Hepatocyte (in vitro differentiated cells): ENCODE data around the gene BPI. TPM values are rescaled to one million over a fixed set of nuclear protein-coding genes. Genes with fewer than 3 reads are reported as not detected.

Experiments used
- DNase-seq: peaks from one replicate; pipeline ENCODE4 v3.0.0-alpha.2; 2016; ENCODE audit warnings: low spot score
- H2AFZ ChIP-seq: fragments of 200-600 bp; sonication (generic); 2 replicates; pipeline ENCODE4 v1.6.0; 2016; ENCODE audit warnings: antibody characterized with exemption, mild to moderate bottlenecking
- H3K27ac ChIP-seq: fragments of 200-600 bp; sonication (generic); 2 replicates; pipeline ENCODE4 v1.5.1; 2016; ENCODE audit warnings: mild to moderate bottlenecking
- H3K27me3 ChIP-seq: fragments of 200-600 bp; sonication (generic); 2 replicates; pipeline ENCODE4 v1.6.1; 2016
- H3K36me3 ChIP-seq: fragments of 200-600 bp; sonication (generic); replicated peaks from 2 replicates; pipeline ENCODE4 v1.5.1; 2016; ENCODE audit warnings: low read depth; ENCODE audit not compliant: insufficient read depth
- H3K4me1 ChIP-seq: fragments of 200-600 bp; sonication (generic); 2 replicates; pipeline ENCODE4 v1.5.1; 2016; ENCODE audit warnings: mild to moderate bottlenecking, moderate library complexity; ENCODE audit not compliant: insufficient read depth
- H3K4me2 ChIP-seq: fragments of 200-600 bp; sonication (generic); 2 replicates; pipeline ENCODE4 v1.6.0; 2016
- H3K4me3 ChIP-seq: fragments of 200-600 bp; sonication (generic); 2 replicates; pipeline ENCODE4 v1.5.1; 2016; ENCODE audit warnings: mild to moderate bottlenecking
- H3K79me2 ChIP-seq: fragments of 200-600 bp; sonication (generic); 2 replicates; pipeline ENCODE4 v1.6.0; 2017; ENCODE audit warnings: mild to moderate bottlenecking
- H3K9me2 ChIP-seq: fragments of 200-600 bp; sonication (generic); replicated peaks from 2 replicates; pipeline ENCODE4 v1.6.0; 2017; ENCODE audit warnings: mild to moderate bottlenecking; ENCODE audit not compliant: insufficient read depth
- H3K9me3 ChIP-seq: fragments of 200-600 bp; sonication (generic); 2 replicates; pipeline ENCODE4 v1.5.1; 2016; ENCODE audit warnings: low read depth, mild to moderate bottlenecking
- H4K20me1 ChIP-seq: fragments of 200-600 bp; sonication (generic); 2 replicates; pipeline ENCODE4 v1.6.0; 2016; ENCODE audit warnings: mild to moderate bottlenecking; ENCODE audit not compliant: insufficient read depth, poor library complexity, severe bottlenecking
- EZH2 ChIP-seq: fragments of 200-600 bp; sonication (generic); IDR thresholded peaks from 2 replicates; pipeline ENCODE4 v1.6.1; 2016; ENCODE audit warnings: antibody characterized with exemption, mild to moderate bottlenecking, borderline replicate concordance
- EZH2phosphoT487 ChIP-seq: fragments of 200-600 bp; sonication (generic); IDR thresholded peaks from one replicate; pipeline ENCODE4 v1.6.1; 2018; ENCODE audit warnings: antibody characterized with exemption, mild to moderate bottlenecking, low read depth, moderate library complexity; ENCODE audit not compliant: unreplicated experiment, severe bottlenecking
- WGBS: methylation state at CpG from one replicate; pipeline ENCODE4 v1.1.6; 2016; ENCODE audit warnings: low lambda C conversion rate; ENCODE audit errors: missing lambda C conversion rate; 5-methylcytosine and 5-hydroxymethylcytosine counted together
- polyA plus RNA-seq: library from polyadenylated mRNA; unstranded; fragments of >200 nt; fragmentation: Nextera tagmentation; extraction: Ambion mirVana; gene quantifications from 2 replicates; pipeline ENCODE4 v1.2.1, GENCODE V29; 2016
- total RNA-seq: library from RNA; depleted of rRNA; stranded (reverse); fragments of >200 nt; gene quantifications from 2 replicates; pipeline ENCODE4 v1.2.3, GENCODE V29; 2014
- TF ChIP-seq, protein P1 (sequence below): fragments of 200-600 bp; sonication (generic); IDR thresholded peaks from 2 replicates; pipeline ENCODE4 v1.5.1; 2016; ENCODE audit warnings: antibody characterized with exemption, mild to moderate bottlenecking; ENCODE audit not compliant: poor library complexity

The BPI gene
- total and polyA plus RNA-seq, 2 experiments from 2014 or later = 0.63 to 0.66 TPM

DNA sequence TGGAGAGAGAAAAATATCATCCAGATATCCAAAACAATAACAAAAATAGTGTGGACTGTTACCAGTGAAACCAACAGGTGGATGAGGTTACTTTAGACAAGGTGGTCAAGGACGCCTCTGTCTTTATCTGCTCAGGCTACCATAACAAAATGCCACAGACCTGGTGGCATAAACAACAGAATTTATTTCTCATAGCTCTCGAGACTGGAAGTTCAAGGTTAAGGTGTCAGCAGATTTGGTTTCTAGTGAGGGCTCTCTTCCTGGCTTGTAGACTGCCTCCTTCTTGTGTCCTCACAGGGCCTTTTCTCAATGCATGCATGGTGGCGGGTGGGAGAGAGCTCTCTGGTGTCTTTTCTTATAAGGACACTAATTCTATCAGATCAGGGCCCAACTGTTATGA lies 21.2 kb downstream of the BPI start:
- DNase-seq = no peak
- TF ChIP-seq, protein P1, sequence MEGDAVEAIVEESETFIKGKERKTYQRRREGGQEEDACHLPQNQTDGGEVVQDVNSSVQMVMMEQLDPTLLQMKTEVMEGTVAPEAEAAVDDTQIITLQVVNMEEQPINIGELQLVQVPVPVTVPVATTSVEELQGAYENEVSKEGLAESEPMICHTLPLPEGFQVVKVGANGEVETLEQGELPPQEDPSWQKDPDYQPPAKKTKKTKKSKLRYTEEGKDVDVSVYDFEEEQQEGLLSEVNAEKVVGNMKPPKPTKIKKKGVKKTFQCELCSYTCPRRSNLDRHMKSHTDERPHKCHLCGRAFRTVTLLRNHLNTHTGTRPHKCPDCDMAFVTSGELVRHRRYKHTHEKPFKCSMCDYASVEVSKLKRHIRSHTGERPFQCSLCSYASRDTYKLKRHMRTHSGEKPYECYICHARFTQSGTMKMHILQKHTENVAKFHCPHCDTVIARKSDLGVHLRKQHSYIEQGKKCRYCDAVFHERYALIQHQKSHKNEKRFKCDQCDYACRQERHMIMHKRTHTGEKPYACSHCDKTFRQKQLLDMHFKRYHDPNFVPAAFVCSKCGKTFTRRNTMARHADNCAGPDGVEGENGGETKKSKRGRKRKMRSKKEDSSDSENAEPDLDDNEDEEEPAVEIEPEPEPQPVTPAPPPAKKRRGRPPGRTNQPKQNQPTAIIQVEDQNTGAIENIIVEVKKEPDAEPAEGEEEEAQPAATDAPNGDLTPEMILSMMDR = no peak
- no peak for TF ChIP-seq EZH2phosphoT487
- TF ChIP-seq EZH2 = no peak

DNA sequence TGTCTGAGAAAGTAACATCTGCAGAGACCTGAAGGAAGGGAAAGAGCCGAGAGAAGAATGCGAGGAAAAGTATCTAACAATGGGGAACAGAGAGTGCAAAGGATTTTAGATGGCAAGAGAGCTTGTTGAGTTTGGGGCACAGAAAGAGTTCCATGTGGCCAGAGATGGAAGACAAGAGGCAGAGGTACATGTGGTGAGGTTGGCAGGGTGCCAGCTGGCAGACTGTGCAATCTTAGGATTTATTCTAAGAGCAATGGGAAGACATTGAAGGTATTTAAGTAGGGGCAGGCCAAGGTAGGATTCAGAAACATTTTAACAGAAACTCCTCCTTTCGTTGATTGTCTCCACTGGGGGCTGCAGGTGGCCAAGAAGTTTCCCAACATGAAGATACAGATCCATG lies 21.9 kb downstream of the BPI start:
- TF ChIP-seq EZH2 (no peak), EZH2phosphoT487 (no peak)
- TF ChIP-seq, protein P1 = no peak
- no peaks in the 10 kb centered on the region for H3K27me3 ChIP-seq
- H4K20me1 ChIP-seq = no peaks in the 10 kb centered on the region
- WGBS = 81% methylated on average over 3 of the region's 3 CpGs
- no peaks in the 10 kb centered on the region for H3K79me2 ChIP-seq
- H2AFZ ChIP-seq = no peak overlapping the region
- no peak overlapping the region for H3K4me2 ChIP-seq
- H3K9me2 ChIP-seq = no peaks in the 10 kb centered on the region
- no peaks in the 10 kb centered on the region for H3K4me1 ChIP-seq
- DNase-seq = no peak
- H3K36me3 ChIP-seq = no peaks in the 10 kb centered on the region
- no peaks in the 10 kb centered on the region for H3K9me3 ChIP-seq
- H3K4me3 ChIP-seq = no peak overlapping the region
- no peak overlapping the region for H3K27ac ChIP-seq

More for the DNA sequence above, 21.2 kb downstream of the BPI start:
- Histone ChIP-seq H3K79me2 (no peaks in the 10 kb centered on the region), H3K27ac (no peak overlapping the region), H3K36me3 (no peaks in the 10 kb centered on the region), H2AFZ (no peak overlapping the region), H3K9me2 (no peaks in the 10 kb centered on the region), H3K9me3 (no peaks in the 10 kb centered on the region), H3K4me3 (no peak overlapping the region), H4K20me1 (no peaks in the 10 kb centered on the region), H3K4me2 (no peak overlapping the region), H3K4me1 (no peaks in the 10 kb centered on the region), H3K27me3 (no peaks in the 10 kb centered on the region)
- WGBS = 74% methylated on average over 3 of the region's 3 CpGs

DNA sequence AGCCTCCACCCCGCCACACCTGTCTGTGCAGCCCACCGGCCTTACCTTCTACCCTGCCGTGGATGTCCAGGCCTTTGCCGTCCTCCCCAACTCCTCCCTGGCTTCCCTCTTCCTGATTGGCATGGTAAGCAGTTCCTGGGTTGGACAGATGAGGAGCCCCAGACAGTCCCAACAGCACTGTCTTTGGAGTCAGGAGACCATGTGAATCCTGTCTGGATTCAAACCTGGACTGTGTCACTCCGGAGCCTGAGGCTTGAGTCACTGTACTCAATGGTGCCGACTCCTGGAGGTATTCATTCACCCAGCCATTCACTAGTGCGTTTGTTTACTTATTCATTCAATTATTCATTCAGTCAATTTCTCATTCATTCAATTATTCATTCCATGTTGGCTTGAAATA lies 22.4 kb downstream of the BPI start:
- no peaks in the 10 kb centered on the region for H3K9me3 ChIP-seq
- H3K79me2 ChIP-seq = no peaks in the 10 kb centered on the region
- no peak overlapping the region for H3K4me3 ChIP-seq
- no peak overlapping the region for H3K4me2 ChIP-seq
- no peaks in the 10 kb centered on the region for H4K20me1 ChIP-seq
- no peaks in the 10 kb centered on the region for H3K36me3 ChIP-seq
- no peaks in the 10 kb centered on the region for H3K4me1 ChIP-seq
- H2AFZ ChIP-seq = no peak overlapping the region
- no peak overlapping the region for H3K27ac ChIP-seq
- TF ChIP-seq, protein P1 = no peak
- TF ChIP-seq EZH2phosphoT487 (no peak), EZH2 (no peak)
- no peak for DNase-seq
- 86% methylated on average over 7 of the region's 7 CpGs for WGBS
- no peaks in the 10 kb centered on the region for H3K9me2 ChIP-seq
- H3K27me3 ChIP-seq = no peaks in the 10 kb centered on the region

DNA sequence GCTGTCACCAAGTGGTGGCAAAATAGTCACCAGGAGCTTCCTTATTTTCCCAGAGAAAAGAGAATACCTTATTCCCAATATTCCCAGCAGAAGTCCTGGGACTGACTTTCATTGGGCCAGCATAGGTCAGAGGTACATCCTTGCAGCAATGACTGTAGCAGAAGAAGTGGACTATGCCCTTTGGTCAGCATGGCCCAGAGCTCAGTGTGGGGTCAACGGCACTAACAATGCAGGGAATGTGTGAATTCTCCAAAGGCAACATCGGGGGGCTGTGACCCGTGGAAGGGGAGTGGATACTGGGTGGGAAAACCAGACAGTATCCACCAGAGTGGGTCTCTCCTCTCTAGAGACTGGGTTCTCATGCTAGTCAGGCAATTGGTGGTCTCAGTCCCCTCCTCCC lies 26.7 kb downstream of the BPI start:
- DNase-seq = no peak
- H3K4me2 ChIP-seq = no peak overlapping the region
- whole genome bisulfite sequencing = 62% methylated on average over 3 of the region's 3 CpGs
- no peaks in the 10 kb centered on the region for H3K36me3 ChIP-seq
- no peak overlapping the region for H3K4me3 ChIP-seq
- H3K9me3 ChIP-seq = no peaks in the 10 kb centered on the region
- no peaks in the 10 kb centered on the region for H3K9me2 ChIP-seq
- H3K4me1 ChIP-seq = no peaks in the 10 kb centered on the region
- H3K79me2 ChIP-seq = no peaks in the 10 kb centered on the region
- no peak overlapping the region for H2AFZ ChIP-seq
- no peak for TF ChIP-seq EZH2phosphoT487
- TF ChIP-seq EZH2 = no peak
- TF ChIP-seq, protein P1 = no peak
- H3K27ac ChIP-seq = no peak overlapping the region
- no peaks in the 10 kb centered on the region for H4K20me1 ChIP-seq
- no peaks in the 10 kb centered on the region for H3K27me3 ChIP-seq
